Measurements from ENCODE around the gene C2CD4D.

DNA sequence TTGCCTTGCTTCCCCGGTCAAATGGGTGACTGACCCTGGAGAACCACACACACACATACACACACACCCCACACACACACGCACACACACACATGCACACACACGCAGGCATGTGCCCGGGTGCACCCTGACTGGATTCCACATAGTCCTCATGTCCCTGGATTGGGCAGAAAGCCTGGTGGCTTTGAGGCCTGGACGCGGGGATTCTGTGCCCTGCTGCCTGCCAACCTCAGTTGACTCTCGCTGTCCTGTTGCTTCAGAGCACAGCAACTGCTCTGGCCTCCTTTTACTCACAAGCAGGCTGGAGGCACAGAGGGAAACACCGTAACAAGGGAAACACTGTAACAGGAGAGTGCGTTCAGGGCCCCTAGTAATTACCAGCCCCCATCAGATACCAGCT, 14.4 kb downstream of the C2CD4D start:
- no peak for TF ChIP-seq POLR2A (IDR thresholded peaks at IDR 0.05; ENCODE audit: low read depth, low read length)
- TF ChIP-seq POLR2AphosphoS5 (IDR thresholded peaks at IDR 0.05; ENCODE audit: low read depth, low read length), result no peak
